Stimulated activated CD4-positive, alpha-beta T cell treated with anti-CD3 and anti-CD28 coated beads, Interleukin-1b, Interleukin-23, amount 100 ng/mL, for 24 hours (primary cell): ENCODE data around the gene KATNA1.

Experiments
- DNase-seq, 4 experiments: peaks; one replicate each; pipeline ENCODE4 v3.0.0-alpha.2; 2020; ENCODE audit warnings: low read depth in 4 of 4, low spot score in 1 of 4

KATNA1 gene

DNA sequence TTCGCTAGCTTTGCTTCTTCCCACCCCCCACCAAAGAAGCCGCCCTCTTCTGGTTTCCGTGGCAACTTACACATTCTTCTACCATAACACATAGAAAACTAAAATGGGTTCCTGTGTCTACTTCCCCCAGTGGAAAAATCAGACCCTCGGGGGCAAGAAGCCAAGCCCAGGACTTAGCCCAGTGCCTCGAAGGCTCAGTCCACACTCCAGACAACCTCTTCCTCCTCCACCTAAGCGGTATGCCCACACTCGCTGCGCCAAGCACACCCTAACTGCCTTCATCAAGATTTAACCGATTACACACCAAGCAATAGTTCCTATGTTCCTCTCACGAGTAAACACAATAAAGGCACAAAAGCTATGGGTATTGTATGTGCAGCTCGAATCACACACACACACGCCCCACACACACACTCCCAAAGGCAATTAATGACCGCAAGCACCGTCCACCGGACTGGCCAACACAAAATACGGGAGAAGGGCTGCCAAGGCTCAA lies 103.2 kb downstream of the KATNA1 start:
- DNase-seq: peak in 2 of 4 experiments; percentile 21 to 22
